ENCODE measurements around the gene PSMC5.
"Not testable (repeated sequence)": the region's sequence is repeated elsewhere in the genome, so short reads cannot be mapped to it uniquely, and the experiment has no call there.

PSMC5 gene

GRCh38 chr17:63870292-63870665 is 43.0 kb downstream of the PSMC5 start:
- not testable (repeated sequence) for DNase-seq (ENCODE audit: low spot score)

- DNase-seq (ENCODE audit: low spot score), result not testable (repeated sequence)
Observed at GRCh38 chr17:63871646-63872365, 44.6 kb downstream of the PSMC5 start.

DNA sequence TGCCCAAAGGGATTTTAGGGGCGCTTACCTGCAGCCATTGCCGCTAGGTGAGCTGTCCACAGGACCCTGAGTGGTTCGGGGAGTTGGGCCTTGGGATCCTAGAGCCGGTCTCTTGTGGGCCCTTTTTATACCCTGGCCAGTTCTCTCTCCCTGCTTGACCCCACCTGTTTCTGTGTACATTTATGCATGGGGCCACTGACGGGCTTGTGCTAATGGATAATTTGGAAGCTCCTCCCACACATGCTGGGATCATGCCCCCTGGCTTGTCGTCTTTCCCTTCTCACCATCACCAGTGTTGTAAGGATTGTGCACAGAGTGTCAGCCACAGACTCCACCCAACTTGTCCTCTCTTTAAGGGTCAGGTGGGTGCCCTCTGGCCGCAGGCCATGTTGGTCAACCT is 46.3 kb downstream of the PSMC5 start, which contains the start of gene CSH2:
CSH2 (minus strand) TSS at position 101 of the 400 bp plus-strand sequence; CDS start at position 38, 63 bp downstream.
- DNase-seq (ENCODE audit: low spot score), result not testable (repeated sequence)

DNA sequence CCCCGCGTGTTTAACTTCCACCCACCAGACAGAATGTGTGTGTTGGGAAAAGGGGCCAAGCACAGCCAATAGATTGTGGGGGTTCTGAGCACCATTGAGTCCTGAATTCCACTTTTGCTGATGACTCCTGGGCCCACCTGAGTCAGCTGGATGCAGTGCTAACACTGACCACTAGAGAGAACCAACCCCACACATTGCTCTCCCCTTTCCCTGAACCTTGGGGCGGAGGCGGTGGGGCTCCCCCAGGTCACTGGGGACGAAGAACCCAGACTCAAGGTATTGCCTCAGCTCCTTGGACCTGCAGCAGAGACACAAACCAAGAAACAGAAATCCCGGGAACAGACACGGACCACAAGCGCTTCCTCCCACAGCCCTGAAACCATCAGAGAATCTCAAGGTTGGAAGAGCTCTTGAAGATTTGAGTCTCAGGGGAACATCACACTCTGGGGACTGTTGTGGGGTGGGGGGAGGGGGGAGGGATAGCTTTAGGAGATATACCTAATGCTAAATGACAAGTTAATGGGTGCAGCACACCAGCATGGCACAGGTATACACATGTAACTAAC is 46.9 kb downstream of the PSMC5 start:
- not testable (repeated sequence) for DNase-seq (ENCODE audit: low spot score)

- not testable (repeated sequence) for DNase-seq (ENCODE audit: low spot score)
Observed at GRCh38 chr17:63874693-63875092, 47.5 kb downstream of the PSMC5 start.

- DNase-seq (ENCODE audit: low spot score), result not testable (repeated sequence)
Observed at GRCh38 chr17:63878413-63878812, 51.2 kb downstream of the PSMC5 start.

GRCh38 chr17:63880706-63881105 is 53.5 kb downstream of the PSMC5 start:
- DNase-seq (ENCODE audit: low spot score), result no peak

- not testable (repeated sequence) for DNase-seq (ENCODE audit: low spot score)
Observed at GRCh38 chr17:63881337-63881736, 54.1 kb downstream of the PSMC5 start.

Measured in SK-N-DZ (cell line).